HCT116 (cell line): ENCODE results near the gene MYH11. TPM values are rescaled to one million over a fixed set of nuclear protein-coding genes. Genes with fewer than 3 reads are reported as not detected.

Source experiments
- ATAC-seq: fragments of 200-7000 bp; cut with Tn5 transposase; 2 replicates; pipeline ENCODE4 v1.9.1; 2020; ENCODE audit warnings: mild to moderate bottlenecking, moderate library complexity
- BruUV-seq: library from RNA; stranded (reverse); fragments of 400-500 nt; replicated peaks from 2 replicates; lab custom pipeline; 2021; lab: Mats Ljungman, UMichigan
- CTCF ChIA-PET: fragments of 300-600 bp; sonication (Branson Sonifier 250); formaldehyde crosslinking; loops from one replicate; lab custom pipeline; 2021; ENCODE audit warnings: antibody characterized with exemption; lab: Charles Lee
- POLR2A ChIA-PET: fragments of 300-600, 350-600 bp; sonication (Branson Sonifier 250); formaldehyde crosslinking; loops from one replicate; lab custom pipeline; 2021; ENCODE audit warnings: antibody characterized with exemption; lab: Charles Lee
- RAD21 ChIA-PET, 2 experiments: fragments of 300-600 bp; sonication (Branson Sonifier 250); formaldehyde crosslinking; loops; one replicate each; lab custom pipeline; 2023; ENCODE audit warnings: low total read pairs in 2 of 2; ENCODE audit not compliant: uncharacterized antibody in 2 of 2, unreplicated experiment in 2 of 2, low non-redundant PET in 1 of 2; lab: Charles Lee
- DNase-seq: peaks from one replicate; pipeline ENCODE4 v3.0.0-alpha.2; 2010; ENCODE audit warnings: low read depth, low spot score
- H2AFZ ChIP-seq: fragments of 200-600 bp; shearing (Covaris generic), sonication (generic); 2 replicates; pipeline ENCODE4 v1.6.1; 2017; ENCODE audit warnings: low read depth, mixed run types, mixed read lengths, antibody characterized with exemption, low read length; ENCODE audit not compliant: poor library complexity, severe bottlenecking
- H3K27ac ChIP-seq: 2 replicates; pipeline ENCODE4 v1.5.1; 2012; ENCODE audit warnings: low read depth, low read length
- H3K27me3 ChIP-seq: fragments of 200-600 bp; sonication (generic); 2 replicates; pipeline ENCODE4 v1.6.1; 2016; ENCODE audit warnings: mixed run types, low read length, mixed read lengths; ENCODE audit not compliant: insufficient read depth
- H3K36me3 ChIP-seq, 2 experiments: fragments of 200-500 bp in 1 of 2; fragments of 200-600 bp in 1 of 2; sonication (Bioruptor generic) in 1 of 2; sonication (generic) in 1 of 2; 2 replicates each; pipeline versions ENCODE4 v1.5.1 to v1.6.1; 2014 to 2016; ENCODE audit warnings: low read length in 2 of 2, inconsistent platforms in 1 of 2, mixed read lengths in 1 of 2, mixed run types in 1 of 2; ENCODE audit not compliant: insufficient read depth in 2 of 2, control insufficient read depth in 1 of 2
- H3K4me1 ChIP-seq, 2 experiments: fragments of 200-600 bp in 1 of 2; sonication (generic) in 1 of 2; 2 replicates each; pipeline versions ENCODE4 v1.5.1 to v1.6.1; 2012 to 2017; ENCODE audit warnings: low read length in 2 of 2, inconsistent platforms in 1 of 2, mild to moderate bottlenecking in 1 of 2, mixed read lengths in 1 of 2, mixed run types in 1 of 2, moderate library complexity in 1 of 2; ENCODE audit not compliant: insufficient read depth in 2 of 2, control insufficient read depth in 1 of 2
- H3K4me2 ChIP-seq: fragments of 200-600 bp; sonication (generic); 2 replicates; pipeline ENCODE4 v1.6.1; 2017; ENCODE audit warnings: mixed run types, low read length, mixed read lengths
- H3K4me3 ChIP-seq, 2 experiments: fragments of 200-600 bp in 1 of 2; sonication (generic) in 1 of 2; replicated peaks in 1 of 2; 2 replicates each; pipeline ENCODE4 v1.5.1; 2011 to 2016; ENCODE audit warnings: low read length in 2 of 2, control low read depth in 1 of 2, low read depth in 1 of 2, mild to moderate bottlenecking in 1 of 2, mixed read lengths in 1 of 2, mixed run types in 1 of 2
- H3K79me2 ChIP-seq: fragments of 200-600 bp; sonication (generic); 2 replicates; pipeline ENCODE4 v1.6.1; 2017; ENCODE audit warnings: mild to moderate bottlenecking, mixed run types, low read length, moderate library complexity, mixed read lengths; ENCODE audit not compliant: insufficient read depth
- H3K9ac ChIP-seq: fragments of 200-600 bp; sonication (generic); 2 replicates; pipeline ENCODE4 v1.6.1; 2016; ENCODE audit warnings: low read length, mixed read lengths
- H3K9me2 ChIP-seq: fragments of 200-600 bp; sonication (generic), shearing (Covaris generic); 2 replicates; pipeline ENCODE4 v1.6.1; 2017; ENCODE audit warnings: mixed run types, mild to moderate bottlenecking, moderate library complexity; ENCODE audit not compliant: insufficient read depth
- H3K9me3 ChIP-seq, 2 experiments: fragments of 200-500 bp in 1 of 2; fragments of 200-600 bp in 1 of 2; sonication (Bioruptor generic) in 1 of 2; sonication (generic) in 1 of 2; 2 replicates each; pipeline ENCODE4 v1.6.1; 2014 to 2017; ENCODE audit warnings: low read length in 2 of 2, mixed read lengths in 2 of 2, inconsistent platforms in 1 of 2, low read depth in 1 of 2, mild to moderate bottlenecking in 1 of 2, mixed run types in 1 of 2, moderate library complexity in 1 of 2; ENCODE audit not compliant: control insufficient read depth in 1 of 2, insufficient read depth in 1 of 2
- H4K20me1 ChIP-seq: fragments of 200-600 bp; sonication (generic), shearing (Covaris generic); 2 replicates; pipeline ENCODE4 v1.6.1; 2017; ENCODE audit warnings: mixed run types, mild to moderate bottlenecking, moderate library complexity; ENCODE audit not compliant: insufficient read depth
- CBX3 ChIP-seq: IDR thresholded peaks from 2 replicates; pipeline ENCODE4 v1.6.1; 2012; ENCODE audit warnings: low read depth
- CTCF ChIP-seq, 3 experiments: fragments of 200-600 bp in 1 of 3; sonication (generic) in 1 of 3; IDR thresholded peaks in 2 of 3; conservative IDR thresholded peaks in 1 of 3; 2 replicates each; pipeline ENCODE4 v1.5.1; 2012 to 2017; ENCODE audit warnings: low read depth in 2 of 3, low read length in 2 of 3, antibody characterized with exemption in 1 of 3, borderline replicate concordance in 1 of 3, control low read depth in 1 of 3, mild to moderate bottlenecking in 1 of 3, mixed read lengths in 1 of 3, mixed run types in 1 of 3, moderate library complexity in 1 of 3; ENCODE audit not compliant: insufficient read depth in 1 of 3
- EGR1 ChIP-seq: IDR thresholded peaks from 2 replicates; pipeline ENCODE4 v1.6.1; 2012; ENCODE audit warnings: low read depth
- ELF1 ChIP-seq: IDR thresholded peaks from 2 replicates; pipeline ENCODE4 v1.6.1; 2012; ENCODE audit warnings: low read depth, borderline replicate concordance
- JUND ChIP-seq: IDR thresholded peaks from 2 replicates; pipeline ENCODE4 v1.6.1; 2012
- POLR2A ChIP-seq: IDR thresholded peaks from 2 replicates; pipeline ENCODE4 v1.7.0; 2011; ENCODE audit warnings: borderline replicate concordance; ENCODE audit not compliant: insufficient read depth, insufficient read length; ENCODE audit errors: extremely low read depth
- POLR2AphosphoS5 ChIP-seq: IDR thresholded peaks from 2 replicates; pipeline ENCODE4 v1.6.1; 2011; ENCODE audit warnings: mild to moderate bottlenecking, low read depth, low read length, moderate library complexity
- TCF7L2 ChIP-seq: IDR thresholded peaks from 2 replicates; pipeline ENCODE4 v1.7.0; 2011; ENCODE audit warnings: borderline replicate concordance, inconsistent platforms; ENCODE audit not compliant: insufficient read depth, insufficient read length; ENCODE audit errors: extremely low read depth
- ZNF274 ChIP-seq: fragments of 200-500 bp; sonication (Bioruptor generic); IDR thresholded peaks from 2 replicates; pipeline ENCODE4 v1.6.1; 2014; ENCODE audit warnings: mild to moderate bottlenecking, low read depth, low read length, inconsistent platforms
- intact Hi-C: fragments of 100-400 bp; cut with micrococcal nuclease; formaldehyde crosslinking; loops from 2 replicates; pipeline ENCODE4 v1.10.0; 2022
- total RNA-seq: library from RNA; stranded (reverse); gene quantifications from one replicate; pipeline ENCODE4 v1.2.1, GENCODE V29; 2021; ENCODE audit not compliant: unreplicated experiment
- TF ChIP-seq, protein P1 (sequence below): IDR thresholded peaks from 2 replicates; pipeline ENCODE4 v1.6.1; 2012

The MYH11 gene
- total RNA-seq, 1 experiment from 2014 or later: 0.61 TPM

DNA sequence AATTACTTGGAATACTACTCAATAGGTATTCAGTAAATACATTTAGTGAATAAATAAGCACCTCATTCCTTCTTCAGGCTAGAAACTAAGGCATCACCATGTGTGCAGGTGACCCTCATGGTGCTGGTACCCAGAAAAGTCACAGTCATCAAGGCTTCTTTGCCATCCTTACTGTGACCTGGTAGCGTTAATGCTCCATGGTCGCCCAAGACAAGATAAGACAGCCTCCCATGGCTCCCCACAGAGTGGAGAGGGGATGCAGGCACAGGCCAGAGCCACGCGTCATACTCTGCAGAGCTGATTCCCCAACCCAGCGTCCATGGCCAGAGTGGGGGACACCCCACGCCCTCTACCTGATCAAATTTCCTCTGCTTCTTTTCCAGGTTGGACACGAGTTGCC is 133.0 kb downstream of the MYH11 start:
- Histone ChIP-seq H4K20me1 (no peaks in the 10 kb centered on the region), H2AFZ (no peak overlapping the region), H3K9me3 (no peaks in the 10 kb centered on the region), H3K27me3 (no peaks in the 10 kb centered on the region), H3K4me1 (no peaks in the 10 kb centered on the region), H3K27ac (no peak overlapping the region), H3K4me2 (no peak overlapping the region), H3K9me2 (no peaks in the 10 kb centered on the region), H3K79me2 (no peaks in the 10 kb centered on the region), H3K9ac (no peak overlapping the region), H3K4me3 (no peak overlapping the region), H3K36me3 (peaks cover 0 to 14% of the 10 kb centered on the region in 2 experiments; a peak in 3 of 4 replicates)
- POLR2A ChIA-PET: no interaction called here
- no peak for DNase-seq
- intact Hi-C loops: no loop called here
- BruUV-seq: no TSS peak
- CTCF ChIA-PET: no interaction called here
- ATAC-seq: no peak
- TF ChIP-seq EGR1 (no peak), CTCF (IDR thresholded peaks at IDR 0.05 in 2 of 3, conservative IDR thresholded peaks at IDR 0.05 in 1 of 3; ENCODE audit: borderline replicate concordance in 1 of 3, insufficient read depth in 1 of 3, low read depth in 2 of 3, low read length in 2 of 3) (no peak), ELF1 (no peak), TCF7L2 (no peak), POLR2A (no peak), CBX3 (no peak), JUND (no peak), ZNF274 (no peak), POLR2AphosphoS5 (no peak)
- TF ChIP-seq, protein P1, sequence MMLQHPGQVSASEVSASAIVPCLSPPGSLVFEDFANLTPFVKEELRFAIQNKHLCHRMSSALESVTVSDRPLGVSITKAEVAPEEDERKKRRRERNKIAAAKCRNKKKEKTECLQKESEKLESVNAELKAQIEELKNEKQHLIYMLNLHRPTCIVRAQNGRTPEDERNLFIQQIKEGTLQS: no peak
- RAD21 ChIA-PET: no interaction called here
